Left cardiac atrium (tissue), 4 donors: ENCODE data around the gene SRC. TPM values are rescaled to one million over a fixed set of nuclear protein-coding genes. Genes with fewer than 3 reads are reported as not detected.

Experiments
- ATAC-seq, 2 donors: fragments of 200-7000 bp; cut with Tn5 transposase; one replicate each; pipeline ENCODE4 v1.9.1; 2020; ENCODE audit warnings: mild to moderate bottlenecking in 2 of 2, moderate library complexity in 2 of 2
- DNase-seq: peaks from one replicate; pipeline ENCODE4 v3.0.0-alpha.2; 2020
- intact Hi-C, 2 donors: fragments of 100-400 bp; cut with DNase I; formaldehyde crosslinking; loops; one replicate each; pipeline versions ENCODE4 v1.14.1 to v1.15.1; 2022 to 2023
- total RNA-seq, 2 donors: library from RNA; stranded (reverse); fragmentation: NEBNext Ultra II Directional; extraction: Animal tissue kit (Norgen Biotek cat#: 25700); gene quantifications; one replicate each; pipeline ENCODE4 v1.2.1, GENCODE V29; 2021
- donor health status: DM: no; HTN: yes; CAD: no.
- donor health status: DM: no; HTN: yes; CAD: no; lungs with severe emphysema.
- donor health status: DM: yes; HTN: yes; CAD: no.
- donor health status: Dilated cardiomyopathy.

Gene SRC
- total RNA-seq, 2 donors from 2014 or later = 9.2 to 10.2 TPM

- DNase-seq = no peak
- intact Hi-C loops = no loop called here
- peak; percentile 5 to 36 for ATAC-seq
Measured at GRCh38 chr20:37346535-37347346, 801 bp downstream of the SRC start.

- intact Hi-C loops = no loop called here
- DNase-seq (no peak), ATAC-seq (no peak)
Measured at GRCh38 chr20:37347347-37347823, 1.4 kb downstream of the SRC start.

GRCh38 chr20:37347891-37348791, 2.2 kb downstream of the SRC start:
- intact Hi-C loops = no loop called here
- ATAC-seq (no peak), DNase-seq (no peak)

GRCh38 chr20:37348792-37349516, 3.0 kb downstream of the SRC start:
- DNase-seq (no peak), ATAC-seq (no peak)
- intact Hi-C loops = no loop called here

- intact Hi-C loops = no loop called here
- DNase-seq = no peak
- ATAC-seq = peak in 1 of 2 donors; percentile 25
Measured at GRCh38 chr20:37349517-37350491, 3.9 kb downstream of the SRC start.

GRCh38 chr20:37350649-37351574, 5.0 kb downstream of the SRC start:
- ATAC-seq (no peak), DNase-seq (no peak)
- intact Hi-C loops = no loop called here

GRCh38 chr20:37351689-37352607, 6.0 kb downstream of the SRC start:
- ATAC-seq (no peak), DNase-seq (no peak)
- intact Hi-C loops = no loop called here

GRCh38 chr20:37352608-37352980, 6.7 kb downstream of the SRC start:
- ATAC-seq = no peak
- no peak for DNase-seq

GRCh38 chr20:37353285-37353849, 7.4 kb downstream of the SRC start:
- intact Hi-C loops = no loop called here
- ATAC-seq (no peak), DNase-seq (no peak)

More at GRCh38 chr20:37352608-37352980, 6.7 kb downstream of the SRC start:
- intact Hi-C loops = no loop called here

GRCh38 chr20:37354210-37355195, 8.6 kb downstream of the SRC start:
- intact Hi-C loops = no loop called here
- no peak for DNase-seq
- ATAC-seq = no peak

GRCh38 chr20:37355252-37356180, 9.6 kb downstream of the SRC start:
- DNase-seq (no peak), ATAC-seq (no peak)
- intact Hi-C loops = no loop called here

GRCh38 chr20:37356387-37356786, 10.4 kb downstream of the SRC start:
- ATAC-seq (peak in 1 of 2 donors; percentile 44), DNase-seq (peak; percentile 77)
- intact Hi-C loops = no loop called here

- peak; percentile 14 to 16 for ATAC-seq
- DNase-seq = no peak
- intact Hi-C loops = no loop called here
Measured at GRCh38 chr20:37356961-37357371, 11.0 kb downstream of the SRC start.
